ENCODE data around the gene EYS. TPM values are rescaled to one million over a fixed set of nuclear protein-coding genes. Genes with fewer than 3 reads are reported as not detected.

The EYS gene
- total RNA-seq, 1 experiment from 2014 or later: not detected

- Histone ChIP-seq H3K9me3 (ENCODE audit: control insufficient read depth, low read depth, low read length) (no peaks in the 10 kb centered on the region), H4K5ac (ENCODE audit: insufficient read length, low read depth, low read length) (no peak overlapping the region), H2BK120ac (ENCODE audit: low read depth, low read length, poor library complexity, severe bottlenecking) (no peak overlapping the region), H3K9ac (ENCODE audit: extremely low read depth, insufficient read length, low read length) (no peak overlapping the region), H3K4ac (ENCODE audit: low read depth, low read length) (no peak overlapping the region), H3K18ac (ENCODE audit: insufficient read length, low read depth, low read length) (no peak overlapping the region), H3T11ph (ENCODE audit: low read length) (no peak overlapping the region), H2BK5ac (ENCODE audit: insufficient read length, low read length) (no peak overlapping the region), H2AK5ac (ENCODE audit: insufficient read length, low read length) (no peak overlapping the region), H2BK12ac (ENCODE audit: insufficient read length, low read depth, low read length) (no peak overlapping the region), H3K23me2 (ENCODE audit: insufficient read length, low read depth, low read length, poor library complexity, severe bottlenecking) (no peaks in the 10 kb centered on the region), H2AFZ (ENCODE audit: low read length) (no peak overlapping the region), H3K23ac (ENCODE audit: insufficient read length, low read depth, low read length) (no peak overlapping the region), H2BK20ac (ENCODE audit: low read depth, low read length, poor library complexity, severe bottlenecking) (no peak overlapping the region), H4K20me1 (ENCODE audit: control insufficient read depth, insufficient read depth, insufficient read length) (no peaks in the 10 kb centered on the region), H4K91ac (ENCODE audit: insufficient read length, low read depth, low read length) (no peak overlapping the region), H3K79me2 (ENCODE audit: insufficient read depth, low read length) (no peaks in the 10 kb centered on the region), H3K79me1 (ENCODE audit: insufficient read depth, low read depth, low read length, poor library complexity, severe bottlenecking) (no peaks in the 10 kb centered on the region), H3K27ac (ENCODE audit: insufficient read length, low read depth, low read length) (no peak overlapping the region), H3K56ac (ENCODE audit: insufficient read length, low read depth, low read length) (no peak overlapping the region), H3K4me2 (ENCODE audit: insufficient read depth, insufficient read length, low read length) (no peak overlapping the region), H4K8ac (replicated peaks; ENCODE audit: insufficient read length, low read depth, low read length) (no peak overlapping the region), H2BK15ac (ENCODE audit: low read depth, low read length) (no peak overlapping the region), H3K4me1 (ENCODE audit: insufficient read depth, low read length) (no peaks in the 10 kb centered on the region), H3K14ac (ENCODE audit: insufficient read depth, low read length) (no peak overlapping the region), H3K27me3 (ENCODE audit: insufficient read depth, low read length) (no peaks in the 10 kb centered on the region)
- no CpG with 5 or more reads among the region's 4 CpGs for WGBS (ENCODE audit: extremely low coverage, insufficient read length, low lambda C conversion rate)
- H3K36me3 Mint-ChIP-seq (ENCODE audit: insufficient read depth in 1 of 3, low read depth in 3 of 3): peaks cover 6 to 21% (median 9%) of the 10 kb centered on the region in 3 experiments
- H3K4me1 Mint-ChIP-seq: no peaks in the 10 kb centered on the region
- peaks cover 28 to 29% of the 10 kb centered on the region in 2 experiments for H3K9me3 Mint-ChIP-seq
- H3K27me3 Mint-ChIP-seq (ENCODE audit: low read depth): no peaks in the 10 kb centered on the region; the same call in 1 of the 2 replicates
- DNase-seq: peak; percentile 37
- H3K4me3 Mint-ChIP-seq: no peak overlapping the region
- peak; percentile 59 for TF ChIP-seq CTCF (conservative IDR thresholded peaks at IDR 0.05)
- no peak overlapping the region for H3K27ac Mint-ChIP-seq
These were observed 1824.8 kb downstream of the EYS start for GRCh38 chr6:63882208-63882607.
